Measurements from ENCODE around the gene DSCAM. TPM values are rescaled to one million over a fixed set of nuclear protein-coding genes. Genes with fewer than 3 reads are reported as not detected.

Gene DSCAM
- total and polyA plus RNA-seq, 2 experiments from 2014 or later, result not detected

GRCh38 chr21:40191616-40192015 lies 655.3 kb downstream of the DSCAM start:
- Histone ChIP-seq H3K4me2 (ENCODE audit: unreplicated experiment) (no peak overlapping the region), H3K79me2 (ENCODE audit: insufficient read depth) (no peaks in the 10 kb centered on the region), H3K9me2 (ENCODE audit: insufficient read depth) (no peaks in the 10 kb centered on the region), H3K9me3 (ENCODE audit: low read depth) (no peaks in the 10 kb centered on the region), H3K9ac (no peak overlapping the region), H3K27ac (no peak overlapping the region), H3K36me3 (ENCODE audit: low read depth) (no peaks in the 10 kb centered on the region), H3K4me3 (no peak overlapping the region), H2AFZ (no peak overlapping the region), H3K4me1 (ENCODE audit: insufficient read depth) (no peaks in the 10 kb centered on the region), H4K20me1 (ENCODE audit: insufficient read depth) (no peaks in the 10 kb centered on the region), H3F3A (ENCODE audit: insufficient read depth) (no peaks in the 10 kb centered on the region), H3K27me3 (replicated peaks; ENCODE audit: insufficient read depth) (no peaks in the 10 kb centered on the region)
- WGBS, 2 experiments (ENCODE audit: low coverage in 1 of 2, low lambda C conversion rate in 2 of 2, missing lambda C conversion rate in 2 of 2), result 16 to 17% methylated on average over 3 of the region's 3 CpGs
- TF ChIP-seq EZH2 (IDR thresholded peaks at IDR 0.05; ENCODE audit: insufficient read depth, poor library complexity, severe bottlenecking), result no peak
- no peak for TF ChIP-seq EZH2phosphoT487 (IDR thresholded peaks at IDR 0.05; ENCODE audit: insufficient read depth, low read depth)
- in situ Hi-C loops (cut with MboI), result no loop called here
- DNase-seq, result no peak

GRCh38 chr21:40191196-40191595 lies 655.8 kb downstream of the DSCAM start:
- DNase-seq, result no peak
- Histone ChIP-seq H3K9ac (no peak overlapping the region), H3K4me2 (ENCODE audit: unreplicated experiment) (no peak overlapping the region), H3F3A (ENCODE audit: insufficient read depth) (no peaks in the 10 kb centered on the region), H3K27ac (no peak overlapping the region), H3K9me3 (ENCODE audit: low read depth) (no peaks in the 10 kb centered on the region), H3K4me3 (no peak overlapping the region), H4K20me1 (ENCODE audit: insufficient read depth) (no peaks in the 10 kb centered on the region), H3K79me2 (ENCODE audit: insufficient read depth) (no peaks in the 10 kb centered on the region), H3K36me3 (ENCODE audit: low read depth) (no peaks in the 10 kb centered on the region), H2AFZ (no peak overlapping the region), H3K27me3 (replicated peaks; ENCODE audit: insufficient read depth) (no peaks in the 10 kb centered on the region), H3K9me2 (ENCODE audit: insufficient read depth) (no peaks in the 10 kb centered on the region), H3K4me1 (ENCODE audit: insufficient read depth) (no peaks in the 10 kb centered on the region)
- 7 to 11% methylated on average over 3 of the region's 3 CpGs for WGBS, 2 experiments (ENCODE audit: low coverage in 1 of 2, low lambda C conversion rate in 2 of 2, missing lambda C conversion rate in 2 of 2)
- TF ChIP-seq EZH2phosphoT487 (IDR thresholded peaks at IDR 0.05; ENCODE audit: insufficient read depth, low read depth) (no peak), EZH2 (IDR thresholded peaks at IDR 0.05; ENCODE audit: insufficient read depth, poor library complexity, severe bottlenecking) (no peak)
- in situ Hi-C loops (cut with MboI), result no loop called here

- no peaks in the 10 kb centered on the region for H3K27me3 ChIP-seq (replicated peaks; ENCODE audit: insufficient read depth)
- H3K9me2 ChIP-seq (ENCODE audit: insufficient read depth), result no peaks in the 10 kb centered on the region
- in situ Hi-C loops (cut with MboI), result no loop called here
- H3K4me1 ChIP-seq (ENCODE audit: insufficient read depth), result no peaks in the 10 kb centered on the region
- no peak overlapping the region for H2AFZ ChIP-seq
- no peak overlapping the region for H3K9ac ChIP-seq
- H3K4me2 ChIP-seq (ENCODE audit: unreplicated experiment), result no peak overlapping the region
- no peaks in the 10 kb centered on the region for H3K36me3 ChIP-seq (ENCODE audit: low read depth)
- no peak overlapping the region for H3K27ac ChIP-seq
- WGBS, 2 experiments (ENCODE audit: low coverage in 1 of 2, low lambda C conversion rate in 2 of 2, missing lambda C conversion rate in 2 of 2), result 36 to 40% methylated on average over 9 of the region's 9 CpGs
- no peaks in the 10 kb centered on the region for H3K9me3 ChIP-seq (ENCODE audit: low read depth)
- DNase-seq, result no peak
- TF ChIP-seq EZH2 (IDR thresholded peaks at IDR 0.05; ENCODE audit: insufficient read depth, poor library complexity, severe bottlenecking) (no peak), EZH2phosphoT487 (IDR thresholded peaks at IDR 0.05; ENCODE audit: insufficient read depth, low read depth) (no peak)
- no peak overlapping the region for H3K4me3 ChIP-seq
- no peaks in the 10 kb centered on the region for H4K20me1 ChIP-seq (ENCODE audit: insufficient read depth)
- no peaks in the 10 kb centered on the region for H3K79me2 ChIP-seq (ENCODE audit: insufficient read depth)
- H3F3A ChIP-seq (ENCODE audit: insufficient read depth), result no peaks in the 10 kb centered on the region
These were observed 658.9 kb downstream of the DSCAM start for GRCh38 chr21:40187946-40188654.

GRCh38 chr21:40187244-40187643 lies 659.7 kb downstream of the DSCAM start:
- no peaks in the 10 kb centered on the region for H3K9me2 ChIP-seq (ENCODE audit: insufficient read depth)
- TF ChIP-seq EZH2phosphoT487 (IDR thresholded peaks at IDR 0.05; ENCODE audit: insufficient read depth, low read depth) (no peak), EZH2 (IDR thresholded peaks at IDR 0.05; ENCODE audit: insufficient read depth, poor library complexity, severe bottlenecking) (no peak)
- H3K4me3 ChIP-seq, result no peak overlapping the region
- no peak overlapping the region for H3K4me2 ChIP-seq (ENCODE audit: unreplicated experiment)
- H3K27me3 ChIP-seq (replicated peaks; ENCODE audit: insufficient read depth), result no peaks in the 10 kb centered on the region
- H3K4me1 ChIP-seq (ENCODE audit: insufficient read depth), result no peaks in the 10 kb centered on the region
- H2AFZ ChIP-seq, result no peak overlapping the region
- 0 to 2% methylated on average over 6 of the region's 6 CpGs for WGBS, 2 experiments (ENCODE audit: low coverage in 1 of 2, low lambda C conversion rate in 2 of 2, missing lambda C conversion rate in 2 of 2)
- H3K36me3 ChIP-seq (ENCODE audit: low read depth), result no peaks in the 10 kb centered on the region
- H3K9ac ChIP-seq, result no peak overlapping the region
- no peaks in the 10 kb centered on the region for H3K79me2 ChIP-seq (ENCODE audit: insufficient read depth)
- H4K20me1 ChIP-seq (ENCODE audit: insufficient read depth), result no peaks in the 10 kb centered on the region
- in situ Hi-C loops (cut with MboI), result no loop called here
- H3F3A ChIP-seq (ENCODE audit: insufficient read depth), result no peaks in the 10 kb centered on the region
- no peak for DNase-seq
- no peaks in the 10 kb centered on the region for H3K9me3 ChIP-seq (ENCODE audit: low read depth)
- H3K27ac ChIP-seq, result no peak overlapping the region
